Ovary (tissue), 3 donors: ENCODE measurements around the gene AKNAD1.

Experiments
- POLR2A ChIP-seq: fragments of 450-650 bp; IDR thresholded peaks from one replicate; pipeline ENCODE4 v1.6.1; 2017; ENCODE audit warnings: antibody characterized with exemption, mild to moderate bottlenecking, moderate library complexity
- TF ChIP-seq, protein P1 (sequence below), 3 donors: fragments of 450-650 bp in 2 of 3; fragments of 200-600 bp in 1 of 3; IDR thresholded peaks; one replicate each; pipeline versions ENCODE4 v1.5.1 to v1.8.0; 2016 to 2022; ENCODE audit warnings: antibody characterized with exemption in 3 of 3, mild to moderate bottlenecking in 1 of 3
- donor health status: DM: no; HTN: no; CAD: no.

DNA sequence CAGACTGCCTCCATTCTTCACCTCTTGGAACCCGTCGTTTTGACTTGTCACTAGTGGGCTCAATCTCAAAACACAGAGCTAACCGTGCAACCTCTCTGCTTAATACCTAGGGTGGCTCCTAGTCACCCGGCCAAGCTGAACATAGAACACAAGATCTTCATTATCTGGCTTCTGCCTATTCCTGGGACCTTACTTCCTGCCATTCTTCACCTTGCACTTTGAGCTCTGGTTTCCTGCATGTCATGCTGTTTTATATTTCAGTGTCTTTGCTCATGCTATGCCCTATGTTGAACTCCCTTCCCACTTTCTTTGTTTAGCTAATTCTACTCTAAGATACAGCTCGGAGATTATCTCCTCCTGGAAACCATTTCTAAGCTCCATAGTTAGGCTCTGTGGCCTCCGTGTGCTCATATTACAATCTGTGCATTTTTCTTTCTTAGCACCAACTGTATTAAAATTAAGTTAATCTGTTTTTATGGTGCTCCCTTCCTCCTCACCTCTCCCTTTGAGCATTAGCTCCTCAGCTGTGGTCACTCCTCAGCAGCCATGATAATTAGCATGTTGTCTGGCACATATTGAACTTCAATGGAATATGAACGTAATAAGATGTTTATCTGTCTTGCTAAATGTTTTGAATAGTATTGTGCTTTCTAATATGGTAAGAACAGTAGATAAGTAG, 33.0 kb upstream of the AKNAD1 start:
- TF ChIP-seq, protein P1, sequence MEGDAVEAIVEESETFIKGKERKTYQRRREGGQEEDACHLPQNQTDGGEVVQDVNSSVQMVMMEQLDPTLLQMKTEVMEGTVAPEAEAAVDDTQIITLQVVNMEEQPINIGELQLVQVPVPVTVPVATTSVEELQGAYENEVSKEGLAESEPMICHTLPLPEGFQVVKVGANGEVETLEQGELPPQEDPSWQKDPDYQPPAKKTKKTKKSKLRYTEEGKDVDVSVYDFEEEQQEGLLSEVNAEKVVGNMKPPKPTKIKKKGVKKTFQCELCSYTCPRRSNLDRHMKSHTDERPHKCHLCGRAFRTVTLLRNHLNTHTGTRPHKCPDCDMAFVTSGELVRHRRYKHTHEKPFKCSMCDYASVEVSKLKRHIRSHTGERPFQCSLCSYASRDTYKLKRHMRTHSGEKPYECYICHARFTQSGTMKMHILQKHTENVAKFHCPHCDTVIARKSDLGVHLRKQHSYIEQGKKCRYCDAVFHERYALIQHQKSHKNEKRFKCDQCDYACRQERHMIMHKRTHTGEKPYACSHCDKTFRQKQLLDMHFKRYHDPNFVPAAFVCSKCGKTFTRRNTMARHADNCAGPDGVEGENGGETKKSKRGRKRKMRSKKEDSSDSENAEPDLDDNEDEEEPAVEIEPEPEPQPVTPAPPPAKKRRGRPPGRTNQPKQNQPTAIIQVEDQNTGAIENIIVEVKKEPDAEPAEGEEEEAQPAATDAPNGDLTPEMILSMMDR (IDR thresholded peaks at IDR 0.05), result no peak
- TF ChIP-seq POLR2A, result no peak
